ENCODE data around the gene GJA3. TPM values are rescaled to one million over a fixed set of nuclear protein-coding genes. Genes with fewer than 3 reads are reported as not detected.

GJA3 gene
- total and polyA plus RNA-seq, 9 of the 15 experiments (the other 6 are each of a cell fraction or from before 2014, with no cell fraction given) = 0.03 to 0.13 (median 0.04) TPM; not detected in 4

- in situ Hi-C loops (cut with MboI) (no loop called here), intact Hi-C loops (cut with micrococcal nuclease) (loop anchor here (5.0 kb wide), 1 partner anchor 306 kb away; no protein-coding TSS in a partner anchor)
- no TSS peak for BruUV-seq (replicated peaks)
- no peaks in the 10 kb centered on the region for H3K4me1 ChIP-seq (replicated peaks in 1 of 2; ENCODE audit: control insufficient read depth in 2 of 2, insufficient read depth in 2 of 2, low read length in 2 of 2)
- H3K9ac ChIP-seq (ENCODE audit: insufficient read depth in 1 of 2, low read depth in 2 of 2, low read length in 2 of 2) = no peak overlapping the region
- H3K79me2 ChIP-seq (ENCODE audit: control insufficient read depth, insufficient read depth, low read length) = no peaks in the 10 kb centered on the region
- no peak overlapping the region for H3K27ac ChIP-seq (ENCODE audit: extremely low read depth, low read depth, low read length)
- no peaks in the 10 kb centered on the region for H3K9me1 ChIP-seq (ENCODE audit: control insufficient read depth, insufficient read depth, low read length)
- H3K27me3 ChIP-seq (ENCODE audit: control insufficient read depth in 2 of 2, insufficient read depth in 2 of 2, low read length in 2 of 2) = peaks cover 21 to 30% of the 10 kb centered on the region in 2 experiments; a peak in 4 of 5 replicates
- ATAC-seq (no peak), FAIRE-seq (no peak), DNase-seq (ENCODE audit: extremely low read depth in 1 of 4, low spot score in 3 of 4) (no peak)
- WGBS (ENCODE audit: insufficient coverage, low coverage, missing lambda C conversion rate) = 0% methylated on average over 3 of the region's 3 CpGs
- no peaks in the 10 kb centered on the region for H4K20me1 ChIP-seq (replicated peaks; ENCODE audit: control insufficient read depth, insufficient read depth, low read length)
- no peaks in the 10 kb centered on the region for H3K36me3 ChIP-seq (ENCODE audit: control insufficient read depth, insufficient read depth, low read length)
- CTCF ChIA-PET (ENCODE audit: low intra/inter-chr PET ratio) = interaction anchor here (0.9 kb wide), 1 partner anchor 92 kb away, joined by 3 read pairs; no protein-coding TSS in a partner anchor
- no peaks in the 10 kb centered on the region for H3K9me3 ChIP-seq (replicated peaks; ENCODE audit: control insufficient read depth, insufficient read depth, low read depth, low read length)
- H3K4me2 ChIP-seq (ENCODE audit: insufficient read depth, low read length) = no peak overlapping the region
- no peak overlapping the region for H2AFZ ChIP-seq (ENCODE audit: low read depth, low read length)
- no peak overlapping the region for H3K4me3 ChIP-seq
- POLR2A ChIA-PET = no interaction called here
- TF ChIP-seq NFIC (IDR thresholded peaks at IDR 0.05) (no peak), SMARCB1 (IDR thresholded peaks at IDR 0.05; ENCODE audit: insufficient read length, low read depth) (no peak), ZNF655 (CRISPR knock-in tag; IDR thresholded peaks at IDR 0.05) (no peak), ZBED1 (IDR thresholded peaks at IDR 0.05) (no peak), ZNF592 (IDR thresholded peaks at IDR 0.05) (no peak), OTX1 (CRISPR knock-in tag; IDR thresholded peaks at IDR 0.05) (no peak), ZBTB12 (CRISPR knock-in tag; IDR thresholded peaks at IDR 0.05) (no peak), ZNF347 (CRISPR knock-in tag; IDR thresholded peaks at IDR 0.05; ENCODE audit: low read depth) (no peak), TRIM24 (IDR thresholded peaks at IDR 0.05) (no peak), ZNF609 (CRISPR knock-in tag; IDR thresholded peaks at IDR 0.05; ENCODE audit: borderline replicate concordance) (no peak), SPI1 (IDR thresholded peaks at IDR 0.05; ENCODE audit: borderline replicate concordance, low read depth, low read length) (no peak), CXXC5 (CRISPR knock-in tag; IDR thresholded peaks at IDR 0.05) (no peak), KHSRP (IDR thresholded peaks at IDR 0.05) (no peak)
Measured at GRCh38 chr13:20181188-20181587, 20.3 kb upstream of the GJA3 start.
